ENCODE results near the gene KCNJ5. TPM values are rescaled to one million over a fixed set of nuclear protein-coding genes. Genes with fewer than 3 reads are reported as not detected.

KCNJ5 gene
- total RNA-seq, 1 donor from 2014 or later = not detected

DNA sequence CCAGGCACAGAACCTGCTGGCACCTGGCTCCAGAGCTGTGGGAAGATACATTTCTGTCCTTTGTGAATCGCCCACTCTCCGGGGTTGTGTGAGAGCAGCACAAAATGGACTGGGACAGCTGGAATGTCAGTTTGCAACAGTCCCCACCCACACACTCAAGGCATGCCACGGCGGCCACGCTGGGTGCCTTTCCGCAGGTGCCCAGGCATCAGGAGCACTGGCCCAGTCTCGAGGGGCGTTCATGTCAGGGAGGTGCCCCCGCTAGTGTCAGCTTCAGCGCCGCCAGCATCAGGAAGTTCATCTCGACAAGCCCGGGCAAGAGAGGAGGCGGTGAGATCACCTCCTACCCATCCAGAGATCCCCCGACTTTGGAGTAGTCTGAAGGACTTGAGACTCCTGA, 49.4 kb downstream of the KCNJ5 start:
- no peaks in the 10 kb centered on the region for H3K27me3 ChIP-seq
- DNase-seq (ENCODE audit: low spot score) = no peak

DNA sequence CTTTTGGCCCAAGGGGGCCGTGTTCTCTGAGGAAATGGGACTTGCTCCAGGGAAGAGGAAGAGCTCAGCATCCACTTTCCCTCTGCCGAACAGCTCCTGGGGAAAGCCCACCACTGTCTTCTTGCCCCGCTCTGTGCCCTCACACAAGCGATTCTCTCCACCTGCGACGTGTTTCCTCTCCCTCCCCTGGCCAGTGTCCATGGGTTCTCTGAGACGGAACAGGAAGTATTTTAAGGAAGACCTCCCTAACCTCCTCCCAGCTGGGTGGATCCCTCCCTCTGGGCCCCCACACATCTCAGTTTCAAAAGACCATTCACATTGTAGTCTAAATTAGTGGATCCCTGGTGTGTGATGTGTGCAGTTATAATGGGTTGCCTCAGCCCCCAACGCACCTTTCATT, 50.0 kb downstream of the KCNJ5 start:
- Histone ChIP-seq H2AFZ (replicated peaks) (no peak overlapping the region), H4K20me1 (ENCODE audit: low read depth) (no peaks in the 10 kb centered on the region)
- H3K9me3 Mint-ChIP-seq = no peaks in the 10 kb centered on the region

More for the DNA sequence above, 49.4 kb downstream of the KCNJ5 start:
- Histone ChIP-seq H3K4me1 (peaks cover 15% of the 10 kb centered on the region), H3K9ac (no peak overlapping the region), H3K4me3 (no peak overlapping the region), H3K79me2 (ENCODE audit: low read depth) (no peaks in the 10 kb centered on the region), H3K4me2 (no peak overlapping the region), H3K36me3 (no peaks in the 10 kb centered on the region), H3K27ac (no peak overlapping the region), H2AFZ (replicated peaks) (no peak overlapping the region), H3K9me3 (ENCODE audit: low read depth) (no peaks in the 10 kb centered on the region), H3F3A (ENCODE audit: low read depth) (no peaks in the 10 kb centered on the region), H4K20me1 (ENCODE audit: low read depth) (no peaks in the 10 kb centered on the region)
- Mint-ChIP-seq H3K27me3 (ENCODE audit: insufficient read depth, low read depth) (peaks cover 13% of the 10 kb centered on the region), H3K9me3 (no peaks in the 10 kb centered on the region), H3K36me3 (no peaks in the 10 kb centered on the region), H3K4me3 (no peak overlapping the region), H3K27ac (no peak overlapping the region), H3K4me1 (peaks cover 42% of the 10 kb centered on the region)
- TF ChIP-seq, protein P1, sequence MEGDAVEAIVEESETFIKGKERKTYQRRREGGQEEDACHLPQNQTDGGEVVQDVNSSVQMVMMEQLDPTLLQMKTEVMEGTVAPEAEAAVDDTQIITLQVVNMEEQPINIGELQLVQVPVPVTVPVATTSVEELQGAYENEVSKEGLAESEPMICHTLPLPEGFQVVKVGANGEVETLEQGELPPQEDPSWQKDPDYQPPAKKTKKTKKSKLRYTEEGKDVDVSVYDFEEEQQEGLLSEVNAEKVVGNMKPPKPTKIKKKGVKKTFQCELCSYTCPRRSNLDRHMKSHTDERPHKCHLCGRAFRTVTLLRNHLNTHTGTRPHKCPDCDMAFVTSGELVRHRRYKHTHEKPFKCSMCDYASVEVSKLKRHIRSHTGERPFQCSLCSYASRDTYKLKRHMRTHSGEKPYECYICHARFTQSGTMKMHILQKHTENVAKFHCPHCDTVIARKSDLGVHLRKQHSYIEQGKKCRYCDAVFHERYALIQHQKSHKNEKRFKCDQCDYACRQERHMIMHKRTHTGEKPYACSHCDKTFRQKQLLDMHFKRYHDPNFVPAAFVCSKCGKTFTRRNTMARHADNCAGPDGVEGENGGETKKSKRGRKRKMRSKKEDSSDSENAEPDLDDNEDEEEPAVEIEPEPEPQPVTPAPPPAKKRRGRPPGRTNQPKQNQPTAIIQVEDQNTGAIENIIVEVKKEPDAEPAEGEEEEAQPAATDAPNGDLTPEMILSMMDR (IDR thresholded peaks at IDR 0.05) = no peak
- TF ChIP-seq EZH2phosphoT487 (IDR thresholded peaks at IDR 0.05) = no peak
- no peak for TF ChIP-seq EZH2 (IDR thresholded peaks at IDR 0.05)

DNA sequence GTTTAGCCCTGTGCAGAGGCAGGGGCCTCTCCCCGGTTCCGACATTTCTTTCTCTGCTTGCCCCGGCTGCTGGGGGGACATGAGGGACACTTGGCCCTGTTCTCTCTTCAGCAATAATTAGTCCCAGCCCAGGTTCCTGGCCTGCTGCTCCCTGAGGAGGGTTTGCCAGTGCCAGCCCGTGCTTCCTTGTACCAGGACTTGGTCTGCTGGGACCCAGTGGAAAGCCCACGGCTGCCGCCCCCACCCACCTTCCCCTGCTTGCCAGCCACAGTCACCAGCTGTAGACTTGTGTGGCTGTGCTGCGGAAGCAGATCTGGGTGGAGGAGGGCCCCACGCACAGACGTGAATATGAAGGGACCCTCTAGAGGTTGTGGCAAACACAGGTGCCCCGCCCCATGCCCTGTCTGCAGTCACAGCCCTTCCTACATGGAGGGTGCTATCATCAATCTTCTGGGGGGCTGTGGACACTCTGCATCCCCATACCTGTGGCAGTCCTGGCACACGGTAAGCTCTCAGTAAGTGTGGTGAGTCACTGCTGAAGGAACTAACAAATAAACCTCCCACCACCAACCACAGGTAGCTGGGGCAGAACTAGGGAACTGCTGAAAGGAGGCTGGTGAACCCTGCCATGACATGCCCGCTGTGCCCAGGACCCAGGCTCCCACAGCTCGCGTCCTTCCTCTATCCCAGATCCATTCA, 50.6 kb downstream of the KCNJ5 start:
- no peaks in the 10 kb centered on the region for H3K36me3 Mint-ChIP-seq
- Histone ChIP-seq H3K4me1 (peaks cover 10% of the 10 kb centered on the region), H4K20me1 (ENCODE audit: low read depth) (no peaks in the 10 kb centered on the region), H3K27ac (no peak overlapping the region), H3K4me3 (no peak overlapping the region), H3K36me3 (no peaks in the 10 kb centered on the region), H3K79me2 (ENCODE audit: low read depth) (no peaks in the 10 kb centered on the region), H3F3A (ENCODE audit: low read depth) (no peaks in the 10 kb centered on the region), H3K4me2 (no peak overlapping the region), H3K9ac (no peak overlapping the region), H3K27me3 (no peaks in the 10 kb centered on the region), H2AFZ (replicated peaks) (no peak overlapping the region), H3K9me3 (ENCODE audit: low read depth) (no peaks in the 10 kb centered on the region)
- no peak for DNase-seq (ENCODE audit: low spot score)
- TF ChIP-seq EZH2phosphoT487 (IDR thresholded peaks at IDR 0.05) = no peak
- TF ChIP-seq EZH2 (IDR thresholded peaks at IDR 0.05) = no peak
- TF ChIP-seq, protein P1 (IDR thresholded peaks at IDR 0.05) = no peak
- no peaks in the 10 kb centered on the region for H3K9me3 Mint-ChIP-seq
- H3K4me3 Mint-ChIP-seq = no peak overlapping the region
- peaks cover 13% of the 10 kb centered on the region for H3K27me3 Mint-ChIP-seq (ENCODE audit: insufficient read depth, low read depth)
- no peak overlapping the region for H3K27ac Mint-ChIP-seq
- H3K4me1 Mint-ChIP-seq = peaks cover 35% of the 10 kb centered on the region

More for the DNA sequence above, 50.0 kb downstream of the KCNJ5 start:
- H3F3A ChIP-seq (ENCODE audit: low read depth) = no peaks in the 10 kb centered on the region
- no peak overlapping the region for H3K4me3 ChIP-seq
- Mint-ChIP-seq H3K36me3 (no peaks in the 10 kb centered on the region), H3K4me3 (no peak overlapping the region), H3K27ac (no peak overlapping the region), H3K4me1 (peaks cover 41% of the 10 kb centered on the region), H3K27me3 (ENCODE audit: insufficient read depth, low read depth) (peaks cover 13% of the 10 kb centered on the region)
- H3K9ac ChIP-seq = no peak overlapping the region
- no peak for DNase-seq (ENCODE audit: low spot score)
- TF ChIP-seq EZH2phosphoT487 (IDR thresholded peaks at IDR 0.05) (no peak), EZH2 (IDR thresholded peaks at IDR 0.05) (no peak)
- TF ChIP-seq, protein P1 (IDR thresholded peaks at IDR 0.05) = no peak
- H3K27me3 ChIP-seq = no peaks in the 10 kb centered on the region
- no peaks in the 10 kb centered on the region for H3K36me3 ChIP-seq
- H3K79me2 ChIP-seq (ENCODE audit: low read depth) = no peaks in the 10 kb centered on the region
- H3K9me3 ChIP-seq (ENCODE audit: low read depth) = no peaks in the 10 kb centered on the region
- no peak overlapping the region for H3K4me2 ChIP-seq
- no peak overlapping the region for H3K27ac ChIP-seq
- H3K4me1 ChIP-seq = peaks cover 15% of the 10 kb centered on the region
